HG02623 (cell line): ENCODE results near the gene SLIT2.

Source experiments
- ATAC-seq: cut with Tn5 transposase; IDR thresholded peaks from one replicate; pipeline ENCODE4 v1.9.1; 2021; ENCODE audit warnings: moderate library complexity; ENCODE audit not compliant: unreplicated experiment

Gene SLIT2

GRCh38 chr4:20251796-20252655, at the start of gene SLIT2:
TSS of gene SLIT2 (plus strand) at chr4:20251905. CDS start at chr4:20253816, 1,911 bp downstream.
- ATAC-seq: peak; percentile 76

- no peak for ATAC-seq
Observed at GRCh38 chr4:20203508-20203907, 48.2 kb upstream of the SLIT2 start.

- ATAC-seq: no peak
Observed at GRCh38 chr4:20217521-20217920, 34.2 kb upstream of the SLIT2 start.

- ATAC-seq: no peak
Observed at GRCh38 chr4:20217951-20218350, 33.8 kb upstream of the SLIT2 start.

- ATAC-seq: no peak
Observed at GRCh38 chr4:20219521-20219920, 32.2 kb upstream of the SLIT2 start.

DNA sequence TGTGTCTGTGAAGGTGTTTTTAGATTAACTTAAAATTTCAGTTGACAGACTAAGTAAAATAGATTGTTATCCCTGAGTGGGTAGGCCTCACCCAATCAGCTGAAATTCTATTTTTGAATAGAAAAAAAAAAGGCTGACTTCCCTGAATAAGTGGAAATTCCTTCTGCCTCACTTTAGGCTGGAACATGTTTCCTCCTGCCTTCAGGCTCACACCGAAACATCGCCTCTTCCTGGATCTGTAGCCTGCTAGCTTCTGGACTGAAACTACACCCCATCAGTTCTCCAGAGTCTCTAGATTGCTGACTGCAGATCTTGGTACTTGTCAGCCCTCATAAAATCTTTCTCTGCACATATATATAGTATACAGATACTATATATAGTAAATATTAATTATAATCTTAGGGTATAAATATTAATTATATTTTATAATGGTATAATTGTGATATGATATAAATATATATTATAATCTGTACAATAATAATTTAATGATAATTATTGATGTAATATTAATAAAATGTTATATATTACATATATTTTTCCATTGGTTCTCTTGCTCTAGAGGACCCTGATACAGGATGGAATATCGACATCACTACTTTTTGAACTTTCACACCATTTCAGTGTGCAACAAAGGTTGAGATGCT, 13.7 kb upstream of the SLIT2 start:
- ATAC-seq: no peak

GRCh38 chr4:20248155-20248558, 3.5 kb upstream of the SLIT2 start:
- ATAC-seq: peak; percentile 35

- ATAC-seq: no peak
Observed at GRCh38 chr4:20249333-20249732, 2.4 kb upstream of the SLIT2 start.

DNA sequence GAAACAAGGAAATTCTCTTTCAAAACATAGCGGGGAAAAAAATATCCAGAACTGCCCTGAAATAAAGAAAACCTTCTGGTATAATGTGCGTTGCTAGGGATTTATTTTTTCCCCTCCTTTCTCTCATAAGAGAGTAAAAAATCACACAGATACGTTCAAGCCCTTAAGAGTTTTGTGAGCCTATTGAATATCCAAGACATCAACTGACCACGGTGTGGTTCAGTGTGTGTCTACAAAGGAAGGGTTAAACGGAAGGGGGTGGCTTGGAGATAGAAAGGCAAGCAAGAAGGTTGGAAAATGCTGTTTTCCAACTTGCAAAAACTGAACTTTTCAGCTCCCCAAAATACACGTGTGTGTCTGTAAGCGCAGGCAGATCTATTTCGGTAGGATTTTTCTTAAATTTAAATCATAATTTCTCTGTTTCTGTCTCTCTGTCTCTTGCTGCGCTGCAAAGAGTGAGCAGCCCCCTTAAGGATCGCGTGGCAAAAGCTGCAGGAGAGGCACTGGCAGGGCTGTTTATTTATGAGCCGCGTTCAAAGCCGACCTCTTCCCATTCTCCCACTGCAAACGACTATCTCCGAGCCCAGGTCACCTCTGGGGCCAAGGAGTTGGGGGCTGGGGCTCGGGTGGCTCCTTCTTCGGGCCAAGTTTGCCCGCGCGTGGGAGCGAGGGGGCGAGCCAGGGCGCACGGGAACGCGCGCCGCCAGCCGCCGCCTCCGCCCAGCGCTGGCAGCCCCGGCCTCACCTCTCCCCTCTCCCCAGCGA, 492 bp upstream of the SLIT2 start:
- no peak for ATAC-seq

- ATAC-seq: no peak
Observed at GRCh38 chr4:20252656-20253282, 1.1 kb downstream of the SLIT2 start.

DNA sequence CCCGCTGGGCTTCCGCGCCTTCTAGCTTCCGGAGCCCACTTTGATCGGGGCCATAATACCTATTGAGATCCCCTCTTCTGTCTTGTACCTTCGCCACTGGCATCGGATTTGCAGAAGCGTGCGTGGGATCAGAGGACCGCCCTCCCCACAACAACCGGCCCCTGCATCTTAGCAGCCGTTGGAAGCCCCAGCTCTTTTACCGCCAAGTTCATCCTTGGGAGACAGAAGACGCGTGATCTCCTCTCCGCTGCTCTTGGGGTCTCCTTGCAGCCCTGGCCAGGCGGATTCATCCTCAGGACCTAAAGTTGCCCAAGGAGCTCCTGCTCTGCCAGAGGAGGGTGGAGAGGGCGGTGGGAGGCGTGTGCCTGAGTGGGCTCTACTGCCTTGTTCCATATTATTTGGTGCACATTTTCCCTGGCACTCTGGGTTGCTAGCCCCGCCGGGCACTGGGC, 1.6 kb downstream of the SLIT2 start:
- ATAC-seq: no peak

GRCh38 chr4:20253735-20254409, 2.2 kb downstream of the SLIT2 start:
- no peak for ATAC-seq

DNA sequence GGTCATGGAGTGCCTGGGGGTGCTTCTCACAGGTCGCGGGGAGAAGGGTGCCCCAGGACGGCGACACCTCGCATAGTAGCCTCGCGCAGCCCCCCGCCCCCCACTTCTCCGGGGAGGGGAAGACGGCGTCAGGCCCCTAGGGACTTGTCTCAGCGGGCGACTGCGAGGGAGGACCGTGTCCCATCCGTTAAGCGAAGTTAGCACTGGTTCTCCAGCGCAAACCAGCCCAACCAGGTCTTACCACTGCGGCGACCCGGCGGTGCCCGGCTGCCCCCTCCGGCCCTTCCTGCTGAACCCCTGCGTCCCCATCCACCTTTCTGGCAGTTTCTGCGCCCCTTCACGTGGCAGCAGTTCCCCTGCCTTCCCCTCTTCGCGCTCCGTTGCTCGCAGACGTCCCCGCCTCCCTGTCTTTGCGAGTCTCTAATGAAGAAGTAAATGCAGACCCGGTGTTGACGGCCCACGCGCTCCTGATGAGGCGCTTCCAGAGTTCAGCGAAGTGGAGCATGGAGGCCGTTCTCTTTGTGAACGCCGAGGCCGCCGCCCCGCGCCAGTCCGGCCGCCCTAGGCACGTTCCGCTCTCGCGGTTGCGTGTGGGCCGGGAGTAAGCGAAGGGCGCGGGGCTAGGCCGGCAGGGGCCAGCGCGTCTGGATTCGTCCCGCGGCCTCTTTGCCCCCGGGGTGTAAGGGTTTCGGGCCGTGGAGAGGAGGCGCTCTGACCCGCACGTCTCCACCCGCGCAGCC, 3.0 kb downstream of the SLIT2 start:
- no peak for ATAC-seq

- no peak for ATAC-seq
Observed at GRCh38 chr4:20255251-20255586, 3.5 kb downstream of the SLIT2 start.

DNA sequence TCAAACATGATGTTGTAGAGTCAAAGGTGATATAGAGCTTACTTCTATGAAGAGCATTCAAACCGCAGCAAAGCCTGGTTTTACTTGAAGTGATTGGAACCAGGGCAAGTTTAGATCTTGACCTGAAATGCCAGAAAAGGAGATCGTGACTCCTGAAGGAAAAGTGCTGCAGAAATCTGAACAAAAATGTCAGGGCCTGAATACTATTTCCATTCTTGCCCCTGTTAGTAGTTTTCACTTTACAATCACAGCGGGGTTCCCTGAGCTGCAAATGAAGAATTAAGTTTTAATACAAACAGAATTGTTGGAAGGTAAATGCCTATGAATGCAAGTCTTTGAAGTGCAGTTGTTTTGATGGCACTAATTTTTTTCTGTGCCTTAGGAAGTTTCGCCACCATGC, 4.1 kb downstream of the SLIT2 start:
- no peak for ATAC-seq

DNA sequence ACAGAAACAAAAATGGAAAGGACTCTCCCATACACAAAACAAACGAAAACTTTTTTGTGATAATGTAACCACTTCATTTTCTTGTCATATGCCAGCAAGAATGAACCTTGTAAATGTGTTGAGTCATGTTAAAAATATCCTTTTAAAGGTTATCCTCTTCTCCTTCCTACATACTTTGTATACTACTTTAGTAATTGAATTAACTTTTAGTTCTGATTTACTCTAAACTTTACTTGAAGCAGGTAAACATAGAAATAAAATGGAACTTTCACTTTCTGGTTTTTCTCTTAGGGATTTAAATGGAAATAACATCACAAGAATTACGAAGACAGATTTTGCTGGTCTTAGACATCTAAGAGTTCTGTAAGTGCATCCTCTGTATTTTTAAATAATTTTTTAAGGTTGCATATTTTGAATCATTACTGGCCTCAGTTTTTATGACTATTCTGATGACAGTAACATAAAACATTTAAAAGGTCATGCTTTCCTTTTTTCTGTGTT, 4.7 kb downstream of the SLIT2 start:
- ATAC-seq: no peak

DNA sequence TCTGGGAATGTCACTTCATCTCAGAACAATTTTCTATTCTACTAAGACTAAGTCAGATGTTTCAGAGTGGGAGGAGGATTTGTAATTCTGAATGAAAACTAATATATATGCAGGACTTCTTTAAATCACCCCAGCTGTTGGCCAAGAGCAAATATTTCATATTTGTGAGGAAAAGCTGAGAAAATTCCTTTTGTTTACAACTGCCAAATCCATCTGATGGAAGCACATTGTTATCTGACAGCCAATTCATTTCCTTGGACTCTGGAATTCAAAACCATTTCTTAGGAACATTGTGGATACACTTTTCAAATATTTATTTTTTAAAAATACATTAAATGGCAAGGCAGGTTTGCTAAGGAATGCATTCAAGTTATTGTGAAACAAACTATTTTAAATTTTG, 8.0 kb downstream of the SLIT2 start:
- ATAC-seq: no peak

GRCh38 chr4:20260821-20261220, 9.1 kb downstream of the SLIT2 start:
- ATAC-seq: no peak

DNA sequence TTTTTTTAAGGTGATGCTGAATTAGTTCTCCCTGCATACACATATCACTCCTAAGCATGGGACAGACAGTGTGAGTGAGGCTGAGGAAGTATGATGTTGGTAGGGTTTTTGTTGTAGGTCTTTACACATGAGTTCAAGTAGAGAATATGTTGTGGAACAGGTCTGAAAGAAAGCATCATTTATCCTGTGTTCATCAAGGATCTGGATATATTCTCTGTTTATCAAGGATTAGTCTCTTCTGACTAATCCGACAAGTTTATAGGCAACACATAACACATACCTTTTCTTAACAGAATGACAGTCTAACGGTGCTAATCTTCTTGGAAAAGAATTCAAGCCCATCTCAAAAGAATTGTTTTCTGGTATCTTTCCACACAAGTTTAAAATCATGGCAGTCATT, 10.5 kb downstream of the SLIT2 start:
- no peak for ATAC-seq

GRCh38 chr4:20264688-20265087, 13.0 kb downstream of the SLIT2 start:
- no peak for ATAC-seq
